GM12874 (cell line): ENCODE results near the gene SLC22A5.

Source experiments
- TF ChIP-seq, protein P1 (sequence below): IDR thresholded peaks from 2 replicates; pipeline ENCODE4 v1.5.1; 2011; ENCODE audit warnings: low read depth, mild to moderate bottlenecking, control low read depth, low read length, moderate library complexity; ENCODE audit not compliant: insufficient read depth

Gene SLC22A5

GRCh38 chr5:132411304-132412013 is 41.9 kb downstream of the SLC22A5 start:
- TF ChIP-seq, protein P1, sequence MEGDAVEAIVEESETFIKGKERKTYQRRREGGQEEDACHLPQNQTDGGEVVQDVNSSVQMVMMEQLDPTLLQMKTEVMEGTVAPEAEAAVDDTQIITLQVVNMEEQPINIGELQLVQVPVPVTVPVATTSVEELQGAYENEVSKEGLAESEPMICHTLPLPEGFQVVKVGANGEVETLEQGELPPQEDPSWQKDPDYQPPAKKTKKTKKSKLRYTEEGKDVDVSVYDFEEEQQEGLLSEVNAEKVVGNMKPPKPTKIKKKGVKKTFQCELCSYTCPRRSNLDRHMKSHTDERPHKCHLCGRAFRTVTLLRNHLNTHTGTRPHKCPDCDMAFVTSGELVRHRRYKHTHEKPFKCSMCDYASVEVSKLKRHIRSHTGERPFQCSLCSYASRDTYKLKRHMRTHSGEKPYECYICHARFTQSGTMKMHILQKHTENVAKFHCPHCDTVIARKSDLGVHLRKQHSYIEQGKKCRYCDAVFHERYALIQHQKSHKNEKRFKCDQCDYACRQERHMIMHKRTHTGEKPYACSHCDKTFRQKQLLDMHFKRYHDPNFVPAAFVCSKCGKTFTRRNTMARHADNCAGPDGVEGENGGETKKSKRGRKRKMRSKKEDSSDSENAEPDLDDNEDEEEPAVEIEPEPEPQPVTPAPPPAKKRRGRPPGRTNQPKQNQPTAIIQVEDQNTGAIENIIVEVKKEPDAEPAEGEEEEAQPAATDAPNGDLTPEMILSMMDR = no peak

- TF ChIP-seq, protein P1 = no peak
Observed at GRCh38 chr5:132413567-132413966, 44.1 kb downstream of the SLC22A5 start.

GRCh38 chr5:132414634-132415378 is 45.3 kb downstream of the SLC22A5 start:
- TF ChIP-seq, protein P1 = no peak

DNA sequence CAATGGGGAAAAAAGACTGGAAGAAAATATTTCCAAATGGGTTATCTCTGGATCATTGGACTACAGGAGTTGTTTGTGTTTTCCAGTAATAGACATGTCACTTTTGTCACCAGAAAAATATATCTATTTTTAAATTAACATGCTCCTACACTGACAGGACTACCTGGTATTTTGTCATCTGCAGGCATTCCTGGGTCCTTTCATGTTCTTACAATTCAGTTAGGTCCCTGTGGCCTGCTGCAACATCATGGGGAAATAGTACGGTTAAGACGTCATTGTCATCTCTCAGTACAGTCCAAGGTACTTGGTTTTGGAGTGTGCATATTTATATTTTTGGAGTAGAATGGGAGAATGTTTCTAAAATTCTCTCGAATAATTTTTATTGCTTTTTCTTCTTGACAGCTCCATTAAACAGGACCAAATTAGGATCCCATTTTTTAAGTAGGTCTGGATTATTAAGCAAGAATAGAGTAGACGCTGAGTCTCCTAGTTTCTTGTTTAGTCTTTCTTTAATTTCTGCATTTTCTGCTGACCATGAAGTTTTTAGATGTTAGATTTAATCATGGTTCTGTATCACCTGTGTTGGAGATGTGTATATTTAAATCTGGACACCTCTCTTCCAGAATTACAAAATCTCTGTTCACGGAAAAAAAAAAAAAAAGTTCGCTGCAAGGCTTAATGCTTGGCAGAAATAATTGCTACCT is 46.9 kb downstream of the SLC22A5 start:
- TF ChIP-seq, protein P1 = no peak

DNA sequence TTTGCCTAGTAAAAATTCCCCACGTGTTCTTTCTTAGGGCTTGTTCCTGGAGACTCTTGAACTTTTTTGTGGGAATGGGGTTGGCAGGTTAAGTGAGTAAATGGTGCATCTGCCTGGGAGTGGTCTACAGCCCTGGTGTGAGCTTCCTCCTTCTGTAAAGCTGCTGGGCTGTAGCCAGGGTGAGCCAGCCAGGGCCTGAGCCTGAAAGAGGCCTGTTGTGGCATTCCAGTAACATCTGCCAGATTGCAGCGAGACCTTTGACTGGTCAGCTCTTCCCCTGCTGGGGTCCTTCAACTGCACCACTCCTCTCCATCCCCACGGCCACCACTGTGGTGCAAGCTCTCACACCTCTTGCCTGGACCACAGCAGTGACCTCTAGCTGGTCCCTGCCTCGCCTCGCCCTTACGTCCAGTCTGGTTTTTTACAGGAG is 47.5 kb downstream of the SLC22A5 start:
- TF ChIP-seq, protein P1 = no peak

GRCh38 chr5:132417461-132417860 is 48.0 kb downstream of the SLC22A5 start:
- TF ChIP-seq, protein P1 = no peak

DNA sequence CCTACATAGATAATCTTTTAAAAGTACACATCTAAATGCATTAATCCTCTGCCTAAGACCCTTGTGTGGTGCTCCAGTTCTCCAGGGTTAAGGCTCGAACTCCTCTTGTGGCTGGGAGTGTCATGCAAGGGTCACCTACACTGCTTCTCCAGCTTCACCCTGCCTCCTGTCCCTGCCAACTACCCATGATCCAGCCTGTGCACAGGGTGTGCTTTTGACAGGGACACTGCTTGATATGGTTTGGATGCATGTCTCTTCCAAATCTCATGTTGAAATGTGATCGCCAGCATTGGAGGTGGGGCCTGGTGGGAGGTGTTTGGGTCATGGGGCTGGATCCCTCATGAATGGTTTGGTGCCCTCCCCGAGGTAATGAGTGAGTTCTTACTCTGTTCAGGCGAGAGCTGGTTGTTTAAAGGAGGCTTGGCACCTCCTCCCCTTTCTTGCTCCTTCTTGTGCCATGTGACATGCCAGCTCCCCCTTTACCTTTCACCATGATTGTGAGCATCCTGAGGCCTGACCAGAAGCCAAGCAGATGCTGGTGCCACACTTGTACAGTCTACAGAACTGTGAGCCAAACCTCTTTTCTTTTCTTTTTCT is 48.5 kb downstream of the SLC22A5 start:
- TF ChIP-seq, protein P1 = no peak
